ENCODE measurements around the gene SLC38A7. TPM values are rescaled to one million over a fixed set of nuclear protein-coding genes. Genes with fewer than 3 reads are reported as not detected.

Gene SLC38A7
- total and polyA plus RNA-seq, 2 donors (not counting 3 experiments of a cell fraction or from before 2014, with no cell fraction given): 33.2 to 44.4 TPM

- ChIA-PET CTCF (interaction anchor here (1.4 to 2.4 kb wide), 2 partner anchors 43 to 127 kb away, joined by 3 to 9 read pairs; no protein-coding TSS in a partner anchor), POLR2A (interaction anchor here (0.6 kb wide), 1 partner anchor 28 kb away, joined by 3 read pairs; no protein-coding TSS in a partner anchor)
- intact Hi-C loops (cut with micrococcal nuclease): loop anchor here (1.0 to 5.0 kb wide), 2 partner anchors 105 to 112 kb away; partner anchors contain the start of genes GOT2 and SETD6
These were observed 55.5 kb downstream of the SLC38A7 start for GRCh38 chr16:58628845-58629732.

More at GRCh38 chr16:58628845-58629732, 55.5 kb downstream of the SLC38A7 start:
- H4K20me1 ChIP-seq (replicated peaks; ENCODE audit: control insufficient read depth, extremely low read depth, insufficient read depth, low read length): peaks cover 7% of the 10 kb centered on the region
- H3K27me3 ChIP-seq (ENCODE audit: control insufficient read depth in 2 of 2, insufficient read depth in 2 of 2, low read length in 2 of 2): no peaks in the 10 kb centered on the region
- DNase-seq (ENCODE audit: low read depth, low spot score) (peak; percentile 49), FAIRE-seq (no peak)
- dilution Hi-C loops (cut with MboI; ENCODE audit: extremely low pct_ligation_motif_present, low sequenced_read_pairs): no loop called here
- H3K4me1 ChIP-seq (ENCODE audit: control insufficient read depth, extremely low read depth, insufficient read depth, low read length): peaks cover 14% of the 10 kb centered on the region
- BruUV-seq (replicated peaks): no TSS peak
- no peaks in the 10 kb centered on the region for H3K9me3 ChIP-seq (replicated peaks; ENCODE audit: control insufficient read depth, insufficient read depth, low read length)
- H2AFZ ChIP-seq (ENCODE audit: low read depth, low read length): peak overlapping the region; percentile 91
- peak overlapping the region; percentile 95 for H3K27ac ChIP-seq (ENCODE audit: insufficient read depth, low read depth, low read length)
- H3K4me2 ChIP-seq (ENCODE audit: insufficient read depth, low read length): peak overlapping the region; percentile 98
- H3K9me1 ChIP-seq (replicated peaks; ENCODE audit: control insufficient read depth, extremely low read depth, insufficient read depth, low read length): no peaks in the 10 kb centered on the region
- H3K79me2 ChIP-seq (ENCODE audit: control insufficient read depth, insufficient read depth, low read length): peaks cover 55% of the 10 kb centered on the region
- TF ChIP-seq, protein P1, sequence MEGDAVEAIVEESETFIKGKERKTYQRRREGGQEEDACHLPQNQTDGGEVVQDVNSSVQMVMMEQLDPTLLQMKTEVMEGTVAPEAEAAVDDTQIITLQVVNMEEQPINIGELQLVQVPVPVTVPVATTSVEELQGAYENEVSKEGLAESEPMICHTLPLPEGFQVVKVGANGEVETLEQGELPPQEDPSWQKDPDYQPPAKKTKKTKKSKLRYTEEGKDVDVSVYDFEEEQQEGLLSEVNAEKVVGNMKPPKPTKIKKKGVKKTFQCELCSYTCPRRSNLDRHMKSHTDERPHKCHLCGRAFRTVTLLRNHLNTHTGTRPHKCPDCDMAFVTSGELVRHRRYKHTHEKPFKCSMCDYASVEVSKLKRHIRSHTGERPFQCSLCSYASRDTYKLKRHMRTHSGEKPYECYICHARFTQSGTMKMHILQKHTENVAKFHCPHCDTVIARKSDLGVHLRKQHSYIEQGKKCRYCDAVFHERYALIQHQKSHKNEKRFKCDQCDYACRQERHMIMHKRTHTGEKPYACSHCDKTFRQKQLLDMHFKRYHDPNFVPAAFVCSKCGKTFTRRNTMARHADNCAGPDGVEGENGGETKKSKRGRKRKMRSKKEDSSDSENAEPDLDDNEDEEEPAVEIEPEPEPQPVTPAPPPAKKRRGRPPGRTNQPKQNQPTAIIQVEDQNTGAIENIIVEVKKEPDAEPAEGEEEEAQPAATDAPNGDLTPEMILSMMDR (IDR thresholded peaks at IDR 0.05; ENCODE audit: extremely low read depth in 1 of 2, insufficient read depth in 1 of 2, low read depth in 1 of 2, low read length in 2 of 2): no peak
- TF ChIP-seq, protein P2, sequence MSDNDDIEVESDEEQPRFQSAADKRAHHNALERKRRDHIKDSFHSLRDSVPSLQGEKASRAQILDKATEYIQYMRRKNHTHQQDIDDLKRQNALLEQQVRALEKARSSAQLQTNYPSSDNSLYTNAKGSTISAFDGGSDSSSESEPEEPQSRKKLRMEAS (IDR thresholded peaks at IDR 0.05; ENCODE audit: insufficient read depth, insufficient read length): no peak
- TF ChIP-seq POLR2A (IDR thresholded peaks at IDR 0.05; ENCODE audit: low read depth, low read length) (no peak), FOS (IDR thresholded peaks at IDR 0.05; ENCODE audit: borderline replicate concordance, insufficient read depth, low read length) (no peak), JUN (IDR thresholded peaks at IDR 0.05; ENCODE audit: borderline replicate concordance, insufficient read depth, insufficient read length, low read depth) (no peak), POLR2AphosphoS5 (IDR thresholded peaks at IDR 0.05; ENCODE audit: insufficient read depth, low read depth, low read length) (no peak), MYC (IDR thresholded peaks at IDR 0.05; ENCODE audit: low read depth, low read length) (no peak), GATA2 (IDR thresholded peaks at IDR 0.05; ENCODE audit: insufficient read depth, insufficient read length, low read depth, low read length) (no peak), EZH2 (IDR thresholded peaks at IDR 0.05; ENCODE audit: borderline replicate concordance, low read depth, low read length, severe bottlenecking) (no peak)
- peak overlapping the region; percentile 99 for H3K9ac ChIP-seq (replicated peaks; ENCODE audit: extremely low read depth, insufficient read depth, low read length)
- peak overlapping the region; percentile 78 to 99 (median 97) for H3K4me3 ChIP-seq (replicated peaks in 1 of 3; ENCODE audit: insufficient read depth in 1 of 3, low read depth in 1 of 3, low read length in 3 of 3)
- H3K36me3 ChIP-seq (ENCODE audit: control insufficient read depth in 2 of 2, extremely low read depth in 1 of 2, insufficient read depth in 2 of 2, low read length in 2 of 2): peaks cover 0 to 3% of the 10 kb centered on the region in 2 experiments

All from endothelial cell of umbilical vein (primary cell).